Astrocyte (in vitro differentiated cells and primary cell): ENCODE measurements around the gene KRT7. TPM values are rescaled to one million over a fixed set of nuclear protein-coding genes. Genes with fewer than 3 reads are reported as not detected.

ENCODE experiments used
- DNase-seq: peaks from one replicate; pipeline ENCODE4 v3.0.0-alpha.2; 2010; ENCODE audit warnings: low read depth
- FAIRE-seq: peaks from 2 replicates; lab custom pipeline; 2011; peaks lifted over from hg19 to GRCh38; lab: Jason Lieb, UNC
- H2AFZ ChIP-seq: 2 replicates; pipeline ENCODE4 v1.6.0; 2012; ENCODE audit warnings: low read depth, low read length, inconsistent platforms
- H3K27ac ChIP-seq: 2 replicates; pipeline ENCODE4 v1.5.1; 2011; ENCODE audit warnings: low read depth, low read length, inconsistent platforms
- H3K27me3 ChIP-seq: 2 replicates; pipeline ENCODE4 v1.6.0; 2011; ENCODE audit warnings: low read length, inconsistent platforms; ENCODE audit not compliant: insufficient read depth
- H3K36me3 ChIP-seq: 2 replicates; pipeline ENCODE4 v1.5.1; 2011; ENCODE audit warnings: low read length, inconsistent platforms; ENCODE audit not compliant: insufficient read depth
- H3K4me1 ChIP-seq: 2 replicates; pipeline ENCODE4 v1.5.1; 2011; ENCODE audit warnings: low read length, inconsistent platforms; ENCODE audit not compliant: insufficient read depth
- H3K4me2 ChIP-seq: 2 replicates; pipeline ENCODE4 v1.6.0; 2012; ENCODE audit warnings: low read length, inconsistent platforms
- H3K4me3 ChIP-seq: 2 replicates; pipeline ENCODE4 v1.5.1; 2011; ENCODE audit warnings: low read depth, mild to moderate bottlenecking, low read length, inconsistent platforms; ENCODE audit not compliant: insufficient read depth
- H3K79me2 ChIP-seq: 2 replicates; pipeline ENCODE4 v1.6.0; 2012; ENCODE audit warnings: mild to moderate bottlenecking, low read length, inconsistent platforms; ENCODE audit not compliant: insufficient read depth
- H3K9ac ChIP-seq: 2 replicates; pipeline ENCODE4 v1.6.0; 2012; ENCODE audit warnings: mild to moderate bottlenecking, low read length, inconsistent platforms
- H3K9me3 ChIP-seq: 2 replicates; pipeline ENCODE4 v1.5.1; 2012; ENCODE audit warnings: low read depth, mild to moderate bottlenecking, low read length, inconsistent platforms; ENCODE audit not compliant: insufficient read depth
- H4K20me1 ChIP-seq: 2 replicates; pipeline ENCODE4 v1.6.0; 2012; ENCODE audit warnings: low read length, inconsistent platforms; ENCODE audit not compliant: insufficient read depth
- H3K27ac Mint-ChIP-seq: one replicate; pipeline ENCODE4 v1.8.0; 2021; ENCODE audit warnings: mild to moderate bottlenecking, mixed read lengths; ENCODE audit not compliant: unreplicated experiment
- H3K27me3 Mint-ChIP-seq: one replicate; pipeline ENCODE4 v1.8.0; 2021; ENCODE audit warnings: low read depth, mixed read lengths; ENCODE audit not compliant: unreplicated experiment
- H3K36me3 Mint-ChIP-seq: one replicate; pipeline ENCODE4 v1.8.0; 2021; ENCODE audit warnings: low read depth, mixed read lengths; ENCODE audit not compliant: unreplicated experiment
- H3K4me1 Mint-ChIP-seq: one replicate; pipeline ENCODE4 v1.8.0; 2021; ENCODE audit warnings: low read depth, mixed read lengths; ENCODE audit not compliant: unreplicated experiment
- H3K4me3 Mint-ChIP-seq: one replicate; pipeline ENCODE4 v1.8.0; 2021; ENCODE audit warnings: mild to moderate bottlenecking, moderate library complexity, mixed read lengths; ENCODE audit not compliant: unreplicated experiment
- H3K9me3 Mint-ChIP-seq: one replicate; pipeline ENCODE4 v1.8.0; 2021; ENCODE audit warnings: mild to moderate bottlenecking, mixed read lengths; ENCODE audit not compliant: unreplicated experiment
- CTCF ChIP-seq: IDR thresholded peaks from 2 replicates; pipeline ENCODE4 v1.5.1; 2011; ENCODE audit warnings: low read depth, mild to moderate bottlenecking, inconsistent platforms, low read length, moderate library complexity; ENCODE audit not compliant: insufficient read depth
- EZH2 ChIP-seq: IDR thresholded peaks from 2 replicates; pipeline ENCODE4 v1.6.1; 2012; ENCODE audit warnings: mild to moderate bottlenecking, low read length, inconsistent platforms; ENCODE audit not compliant: insufficient read depth
- total RNA-seq: library from RNA; stranded (reverse); gene quantifications from 2 replicates; pipeline ENCODE4 v1.2.1, GENCODE V29; 2021

KRT7 gene
- total RNA-seq, 1 donor from 2014 or later: 149 TPM

- no peaks in the 10 kb centered on the region for H4K20me1 ChIP-seq
- H3K9me3 ChIP-seq: no peaks in the 10 kb centered on the region
- no peak overlapping the region for H3K4me3 ChIP-seq
- H3K4me2 ChIP-seq: no peak overlapping the region
- Mint-ChIP-seq H3K27me3 (no peaks in the 10 kb centered on the region), H3K36me3 (peaks cover 1% of the 10 kb centered on the region), H3K9me3 (no peaks in the 10 kb centered on the region), H3K4me3 (no peak overlapping the region), H3K27ac (no peak overlapping the region), H3K4me1 (peaks cover 54% of the 10 kb centered on the region)
- no peaks in the 10 kb centered on the region for H3K79me2 ChIP-seq
- no peaks in the 10 kb centered on the region for H3K36me3 ChIP-seq
- no peak for TF ChIP-seq CTCF
- H2AFZ ChIP-seq: no peak overlapping the region
- DNase-seq: no peak
- H3K27ac ChIP-seq: no peak overlapping the region
- H3K9ac ChIP-seq: no peak overlapping the region
- H3K4me1 ChIP-seq: peaks cover 69% of the 10 kb centered on the region
- no peaks in the 10 kb centered on the region for H3K27me3 ChIP-seq
- FAIRE-seq: no peak
Observed at GRCh38 chr12:52184813-52185212, 48.2 kb upstream of the KRT7 start.

DNA sequence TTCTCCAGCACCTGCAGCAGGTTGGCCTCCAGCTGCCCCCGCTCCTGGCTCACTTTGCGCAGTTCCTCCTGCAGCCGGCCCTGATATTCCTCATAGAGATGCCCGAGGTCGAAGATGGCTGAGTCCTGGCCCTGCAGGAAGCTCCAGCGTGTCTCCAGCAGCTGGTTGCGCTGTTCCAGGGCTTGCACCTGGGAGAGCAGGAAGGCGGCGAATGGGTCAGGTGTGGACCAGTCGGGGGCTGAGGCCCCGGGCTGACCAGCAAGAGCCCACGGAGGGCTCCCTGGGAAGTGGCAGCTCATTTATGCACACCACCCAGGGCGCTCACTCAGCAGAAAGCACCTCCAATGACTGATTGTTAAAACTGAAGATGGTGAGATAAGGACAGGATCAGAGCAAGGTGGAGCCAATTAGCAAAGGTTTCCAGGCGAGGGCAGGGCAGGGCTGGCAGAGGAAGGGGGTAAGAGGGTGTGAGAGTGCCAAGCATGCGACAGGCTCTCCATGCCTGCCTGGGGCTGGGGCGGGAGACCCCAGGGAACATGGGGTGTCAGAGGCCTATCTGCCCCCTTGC is 47.6 kb upstream of the KRT7 start:
- H3K4me3 ChIP-seq: no peak overlapping the region
- FAIRE-seq (no peak), DNase-seq (no peak)
- no peaks in the 10 kb centered on the region for H4K20me1 ChIP-seq
- H3K36me3 ChIP-seq: no peaks in the 10 kb centered on the region
- peak overlapping the region; percentile 24 for H3K27ac ChIP-seq
- H3K27me3 Mint-ChIP-seq: no peaks in the 10 kb centered on the region
- no peaks in the 10 kb centered on the region for H3K27me3 ChIP-seq
- peak overlapping the region; percentile 31 for H3K27ac Mint-ChIP-seq
- peaks cover 76% of the 10 kb centered on the region for H3K4me1 ChIP-seq
- no peaks in the 10 kb centered on the region for H3K9me3 Mint-ChIP-seq
- peak overlapping the region; percentile 52 for H3K4me3 Mint-ChIP-seq
- TF ChIP-seq EZH2: no peak
- no peak for TF ChIP-seq CTCF
- H3K79me2 ChIP-seq: no peaks in the 10 kb centered on the region
- peaks cover 60% of the 10 kb centered on the region for H3K4me1 Mint-ChIP-seq
- peaks cover 1% of the 10 kb centered on the region for H3K36me3 Mint-ChIP-seq
- H2AFZ ChIP-seq: no peak overlapping the region
- peak overlapping the region; percentile 43 for H3K9ac ChIP-seq
- peak overlapping the region; percentile 21 for H3K4me2 ChIP-seq
- no peaks in the 10 kb centered on the region for H3K9me3 ChIP-seq

- no peaks in the 10 kb centered on the region for H3K79me2 ChIP-seq
- FAIRE-seq (peak; percentile 20), DNase-seq (peak; percentile 89)
- peak overlapping the region; percentile 21 for H3K4me2 ChIP-seq
- Mint-ChIP-seq H3K4me3 (no peak overlapping the region), H3K4me1 (peaks cover 62% of the 10 kb centered on the region), H3K27me3 (no peaks in the 10 kb centered on the region), H3K36me3 (peaks cover 1% of the 10 kb centered on the region), H3K9me3 (no peaks in the 10 kb centered on the region), H3K27ac (peak overlapping the region; percentile 71)
- no peak overlapping the region for H3K4me3 ChIP-seq
- H3K9ac ChIP-seq: peak overlapping the region; percentile 43
- H3K36me3 ChIP-seq: no peaks in the 10 kb centered on the region
- no peaks in the 10 kb centered on the region for H4K20me1 ChIP-seq
- no peaks in the 10 kb centered on the region for H3K27me3 ChIP-seq
- no peak for TF ChIP-seq CTCF
- peak overlapping the region; percentile 60 for H3K27ac ChIP-seq
- H3K9me3 ChIP-seq: no peaks in the 10 kb centered on the region
- peaks cover 77% of the 10 kb centered on the region for H3K4me1 ChIP-seq
- peak overlapping the region; percentile 6 for H2AFZ ChIP-seq
Observed at GRCh38 chr12:52186118-52186840, 46.8 kb upstream of the KRT7 start.
